Frontal cortex (tissue), 4 donors: ENCODE data around the gene BCL7B. TPM values are rescaled to one million over a fixed set of nuclear protein-coding genes. Genes with fewer than 3 reads are reported as not detected.
"Not testable (repeated sequence)": the region's sequence is repeated elsewhere in the genome, so short reads cannot be mapped to it uniquely, and the experiment has no call there.

Experiments used
- DNase-seq, 2 donors: peaks; one replicate each; pipeline ENCODE4 v3.0.0; 2012; ENCODE audit warnings: low spot score in 2 of 2
- FAIRE-seq: peaks from 2 replicates; lab custom pipeline; 2012; peaks lifted over from hg19 to GRCh38; lab: Jason Lieb, UNC
- small RNA-seq: library from RNA; depleted of rRNA; stranded (forward); fragments of <200 nt; gene quantifications from one replicate; pipeline ENCODE3, GENCODE V24; 2014
- total RNA-seq: library from RNA; depleted of rRNA; stranded (reverse); fragments of >200 nt; gene quantifications from one replicate; pipeline ENCODE4 v1.2.3, GENCODE V29; 2014
- donor health status: control.
- donor health status: control.
- donor health status: control.

The BCL7B gene
- total RNA-seq, 1 donor from 2014 or later, result 6.5 TPM

DNA sequence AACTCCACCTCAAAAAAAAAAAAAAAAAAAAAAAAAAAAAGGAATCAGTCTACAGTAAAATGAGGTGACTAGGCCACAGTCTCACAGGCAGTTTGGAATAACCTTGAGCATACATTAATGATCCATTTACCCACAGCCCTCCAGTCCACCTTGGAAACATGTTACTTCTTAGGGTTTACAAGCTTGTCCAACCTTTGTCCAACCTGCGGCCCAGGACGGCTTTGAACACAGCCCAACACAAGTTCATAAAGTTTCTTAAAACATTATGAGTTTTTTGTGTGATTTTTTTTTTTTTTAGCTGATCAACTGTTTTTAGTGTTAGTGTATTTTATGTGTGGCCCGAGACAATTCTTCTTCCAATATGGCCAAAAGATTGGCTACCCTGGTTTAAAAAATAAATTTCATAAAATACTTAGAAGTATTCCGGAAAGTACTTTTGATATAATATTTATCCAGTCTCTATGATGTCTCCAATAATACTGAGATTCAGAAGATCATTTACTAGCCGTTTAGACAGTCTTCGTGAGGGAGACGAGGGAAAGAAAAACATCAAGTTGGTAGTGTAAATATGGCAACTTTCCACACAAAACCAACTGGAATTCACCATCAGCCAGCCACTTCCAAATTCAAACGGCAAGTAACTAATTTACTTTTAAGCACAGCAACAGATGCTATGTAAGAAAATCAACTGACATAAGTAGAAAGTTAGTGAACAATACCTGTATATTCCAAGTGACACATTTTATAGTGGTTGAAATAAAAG lies 45.3 kb downstream of the BCL7B start:
- DNase-seq, result no peak
- no peak for FAIRE-seq

DNA sequence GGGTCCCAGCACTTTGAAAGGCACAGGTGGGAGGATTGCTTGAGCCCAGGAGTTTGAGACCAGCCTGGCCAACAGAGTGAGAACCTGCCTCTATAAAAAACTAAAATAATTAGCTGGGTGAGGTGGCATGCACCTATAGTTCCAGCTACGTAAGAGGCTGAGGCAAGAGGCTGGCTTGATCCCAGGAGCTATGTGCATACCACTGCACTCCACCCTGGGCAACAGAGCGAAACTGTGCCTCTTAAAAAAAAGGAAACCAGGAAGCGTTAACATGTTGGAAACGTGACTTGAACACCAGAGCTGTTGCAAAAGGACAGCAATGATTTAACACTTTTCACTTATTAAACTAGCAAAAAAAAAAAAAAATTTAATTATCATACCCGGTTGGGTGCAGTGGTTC lies 48.0 kb downstream of the BCL7B start:
- no peak for FAIRE-seq
- no peak for DNase-seq

DNA sequence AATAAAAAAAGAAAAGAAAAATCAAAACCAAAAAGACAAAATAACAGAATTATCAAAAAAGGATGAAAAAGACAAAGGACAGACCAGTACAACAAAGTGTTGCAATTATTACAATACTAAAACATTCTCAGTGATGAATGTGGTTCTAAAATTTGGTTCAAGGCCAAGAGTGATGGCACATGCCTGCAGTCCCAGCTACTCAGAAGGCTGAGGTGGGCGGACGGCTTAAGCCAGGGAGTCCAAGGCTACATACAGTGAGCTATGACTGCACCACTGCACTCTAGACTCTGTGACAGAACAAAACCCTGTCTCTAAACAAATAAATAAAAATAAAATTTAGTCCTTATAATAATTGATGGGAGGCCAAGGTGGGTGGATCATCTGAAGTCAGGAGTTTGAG lies 49.9 kb downstream of the BCL7B start:
- no peak for FAIRE-seq

DNA sequence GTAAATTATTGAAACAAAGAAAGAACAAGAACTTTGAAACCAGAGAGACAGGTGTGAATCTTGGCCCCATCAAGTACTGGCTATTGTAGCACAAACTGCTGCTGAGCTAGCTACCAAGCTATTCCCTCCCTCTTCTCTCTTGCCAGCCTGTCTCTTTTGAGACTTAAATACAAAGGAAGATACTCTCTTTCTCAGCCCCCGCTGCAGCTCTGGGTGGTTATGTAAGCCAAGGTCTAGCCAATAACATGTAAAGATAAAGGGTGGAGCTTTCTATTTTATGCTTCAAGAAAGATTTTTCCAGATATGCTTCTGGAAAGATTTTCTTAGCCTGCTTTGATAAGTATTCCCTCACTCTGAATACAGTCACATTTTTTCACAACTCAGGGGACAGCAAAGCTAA lies 52.6 kb downstream of the BCL7B start:
- DNase-seq, result no peak
- no peak for FAIRE-seq

More for the DNA sequence above, 49.9 kb downstream of the BCL7B start:
- DNase-seq, result no peak

DNA sequence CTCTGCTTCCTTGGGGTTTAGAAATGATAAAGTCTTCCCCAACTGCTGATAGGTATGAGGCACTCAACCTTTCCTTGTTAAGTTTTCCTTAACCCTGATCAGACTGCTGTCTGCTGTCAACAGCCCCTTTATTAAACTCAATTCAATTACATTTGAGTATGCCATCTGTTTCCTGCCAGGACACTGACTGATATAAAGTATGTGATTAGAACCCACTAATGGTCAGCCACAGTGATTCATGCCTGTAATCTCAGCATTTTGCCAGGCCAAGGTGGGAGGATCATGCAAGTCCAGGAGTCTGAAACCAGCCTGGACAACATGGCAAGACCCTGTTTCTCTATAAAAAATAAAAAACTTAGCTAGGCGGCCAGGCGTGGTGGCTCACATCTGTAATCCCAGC lies 53.5 kb downstream of the BCL7B start:
- FAIRE-seq, result no peak
- DNase-seq, result no peak

DNA sequence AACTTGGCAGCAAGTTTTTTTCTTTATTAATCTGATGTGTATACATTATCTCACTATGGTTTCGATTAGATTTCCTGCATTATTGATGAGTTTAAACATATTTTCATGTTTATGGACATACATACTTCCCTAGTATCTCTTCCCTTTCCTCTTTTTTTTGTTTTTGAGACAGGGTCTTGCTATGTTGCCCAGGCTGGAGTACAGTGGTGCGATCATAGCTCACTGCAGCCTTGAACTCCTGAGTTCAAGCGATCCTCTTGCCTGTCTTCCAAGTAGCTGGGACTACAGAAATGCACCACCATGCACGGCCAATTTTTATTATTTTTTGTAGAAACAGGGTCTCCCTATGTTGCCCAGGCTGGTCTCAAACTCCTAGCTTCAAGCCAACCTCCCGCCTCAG lies 54.3 kb downstream of the BCL7B start:
- FAIRE-seq (no peak), DNase-seq (no peak)

DNA sequence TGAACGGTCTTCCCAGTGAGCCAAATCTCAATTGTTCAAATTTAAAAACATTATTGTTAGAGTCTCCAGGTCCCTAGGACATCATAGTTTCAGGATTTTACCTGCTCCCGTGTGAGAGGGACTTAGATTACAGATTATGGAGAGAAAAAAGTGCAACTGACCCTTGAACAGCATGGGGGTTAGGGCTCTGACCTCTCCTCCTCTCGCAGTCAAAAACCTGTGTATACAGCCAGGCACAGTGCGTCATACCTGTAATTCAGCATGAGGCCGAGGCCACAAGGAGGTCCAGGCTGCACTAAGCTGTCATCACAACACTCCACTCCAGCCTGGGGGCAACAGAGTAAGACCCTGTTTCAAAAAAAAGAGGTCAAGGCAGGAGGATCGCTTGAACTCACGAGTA lies 60.9 kb downstream of the BCL7B start:
- FAIRE-seq, result no peak
- DNase-seq, result no peak

DNA sequence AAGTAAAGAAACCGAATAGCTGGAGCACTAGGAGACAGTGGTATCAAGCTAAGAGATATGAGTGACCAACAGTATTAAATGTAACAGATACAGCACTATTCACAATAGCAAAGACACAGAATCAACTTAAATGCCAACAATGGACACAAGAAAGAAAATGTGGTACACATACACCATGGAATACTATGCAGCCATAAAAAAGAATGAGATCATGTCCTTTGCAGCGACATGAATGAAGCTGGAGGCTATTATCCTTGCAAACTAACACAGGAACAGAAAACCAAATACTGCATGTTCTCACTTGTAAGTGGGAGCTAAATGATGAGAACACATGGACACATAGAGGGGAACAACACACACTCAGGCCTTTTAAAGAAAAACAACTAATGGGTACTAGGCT lies 62.0 kb downstream of the BCL7B start:
- FAIRE-seq, DNase-seq: not testable (repeated sequence)

DNA sequence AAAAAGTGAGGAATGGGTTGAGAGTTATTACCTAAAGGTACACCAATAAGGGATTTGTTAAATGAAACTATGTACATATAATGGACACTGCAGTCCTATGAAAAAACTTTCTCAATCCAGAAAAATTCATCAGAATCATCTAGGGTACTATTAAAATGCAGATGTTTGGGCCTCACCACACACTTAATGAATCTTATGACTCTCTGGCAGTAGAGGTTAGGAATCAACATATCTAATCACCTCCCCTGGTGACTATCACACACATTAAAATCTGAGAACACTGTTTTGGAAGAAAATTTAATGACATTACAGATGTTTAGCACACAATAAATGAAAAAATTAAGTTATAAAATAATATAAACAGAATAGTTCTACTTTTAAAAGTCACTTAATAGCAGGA lies 67.5 kb downstream of the BCL7B start:
- FAIRE-seq, result no peak
- no peak for DNase-seq

DNA sequence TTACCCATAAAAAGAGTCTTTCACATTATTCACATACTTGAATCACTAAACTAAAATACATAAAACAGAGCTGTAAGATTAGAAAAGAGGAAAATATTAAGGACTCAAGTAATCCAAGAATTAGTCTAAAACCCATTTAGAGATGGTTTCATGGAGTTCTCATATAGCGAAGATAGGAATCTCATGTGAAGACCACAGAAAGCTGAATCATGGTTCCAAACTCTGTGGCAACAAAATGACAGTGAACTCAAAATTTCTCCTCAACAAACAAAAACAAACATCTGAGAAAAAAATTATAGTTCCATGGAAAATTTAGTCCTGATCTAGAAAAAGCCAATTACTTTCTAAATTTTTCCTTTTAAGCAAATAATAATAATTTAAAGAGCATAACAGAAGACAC lies 70.0 kb downstream of the BCL7B start:
- no peak for DNase-seq
- no peak for FAIRE-seq

Small RNA genes within 50 kb of the gene (small RNA-seq; reads per million reads assigned to genes)
- gene RNU6-1198P, result not detected

Other genes starting within 250 kb of the BCL7B start
- gene NSUN5, start 248.9 kb downstream of the BCL7B start, total RNA-seq, result 15.9 TPM
- gene TRIM50, start 229.6 kb downstream of the BCL7B start, total RNA-seq, result not detected
- gene FKBP6, start 229.5 kb downstream of the BCL7B start, total RNA-seq, result not detected
- gene FZD9, start 123.9 kb downstream of the BCL7B start, total RNA-seq, result 5.3 TPM
- 62.4 TPM for gene BAZ1B, start 35.4 kb downstream of the BCL7B start, total RNA-seq
- gene TBL2, start 20.9 kb upstream of the BCL7B start, total RNA-seq, result 26.1 TPM
- gene MLXIPL, start 66.8 kb upstream of the BCL7B start, total RNA-seq, result not detected
- 26.1 TPM for gene VPS37D, start 110.1 kb upstream of the BCL7B start, total RNA-seq
- gene DNAJC30, start 125.8 kb upstream of the BCL7B start, total RNA-seq, result 2.4 TPM
- gene BUD23, start 125.9 kb upstream of the BCL7B start, total RNA-seq, result 30.2 TPM
- 62.0 TPM for gene STX1A, start 162.0 kb upstream of the BCL7B start, total RNA-seq
- gene ABHD11, start 181.1 kb upstream of the BCL7B start, total RNA-seq, result 5.7 TPM
- gene CLDN3, start 212.6 kb upstream of the BCL7B start, total RNA-seq, result not detected